ENCODE results near the gene ARID1B.

The ARID1B gene

GRCh38 chr6:157017861-157018260 lies 240.7 kb downstream of the ARID1B start:
- Histone ChIP-seq H3K9me3 (ENCODE audit: control insufficient read depth, insufficient read depth, low read depth, low read length) (no peaks in the 10 kb centered on the region), H3K36me3 (ENCODE audit: control insufficient read depth in 2 of 2, insufficient read depth in 1 of 2, low read length in 2 of 2) (no peaks in the 10 kb centered on the region), H3K4me3 (ENCODE audit: low read depth, low read length) (no peak overlapping the region), H3K27ac (ENCODE audit: extremely low read depth, low read depth, low read length) (no peak overlapping the region), H3K4me1 (ENCODE audit: control insufficient read depth, insufficient read depth, low read length) (peaks cover 14% of the 10 kb centered on the region; the same call in 1 of the 2 replicates)
- ChIA-PET POLR2A (no interaction called here), CTCF (interaction anchor here (0.5 to 2.2 kb wide), 3 partner anchors 29 to 810 kb away, joined by 3 to 7 read pairs (median 5); no protein-coding TSS in a partner anchor)
- TF ChIP-seq ZFHX2 (tag by site-specific recombination; conservative IDR thresholded peaks at IDR 0.05) = 0 out of 2 replicates have a peak, but pooled peaks have one; percentile 20
- TF ChIP-seq KLF7 (tag by site-specific recombination; IDR thresholded peaks at IDR 0.05; ENCODE audit: borderline replicate concordance) = no peak

DNA sequence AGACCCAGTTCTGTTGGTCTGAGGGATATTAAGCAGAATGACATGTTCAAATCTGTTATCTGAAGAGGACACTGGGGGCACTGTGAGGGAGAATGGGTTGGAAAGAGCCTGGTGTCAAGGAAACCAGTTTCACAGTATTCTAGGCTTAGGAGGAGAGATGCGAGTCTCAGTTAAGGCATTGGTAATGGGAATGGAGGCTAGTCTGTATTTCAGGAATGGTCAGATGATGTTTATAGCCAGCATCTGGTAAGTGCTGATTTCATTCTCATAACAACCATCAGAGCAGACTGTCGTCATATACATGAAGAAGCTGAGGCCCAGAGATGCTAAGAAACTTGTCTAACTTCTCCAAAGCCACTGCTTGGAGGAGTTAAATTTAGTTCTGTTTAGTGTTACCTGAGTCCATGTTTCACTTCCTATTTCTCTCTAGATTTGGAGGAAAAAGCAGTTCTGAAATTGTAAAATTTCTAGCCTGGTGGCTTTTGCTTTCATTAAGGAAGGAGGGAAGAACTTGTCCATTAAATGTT lies 242.0 kb downstream of the ARID1B start:
- ChIA-PET POLR2A (no interaction called here), CTCF (interaction anchor here (1.1 kb wide), 1 partner anchor 15 kb away, joined by 3 read pairs; no protein-coding TSS in a partner anchor)
- TF ChIP-seq ZNF10 (tag by site-specific recombination; IDR thresholded peaks at IDR 0.05) (peak; percentile 59; the same call in 1 of the 2 replicates), ZNF426 (tag by site-specific recombination; IDR thresholded peaks at IDR 0.05) (no peak), ZNF776 (tag by site-specific recombination; IDR thresholded peaks at IDR 0.05; ENCODE audit: borderline replicate concordance) (no peak), ZNF202 (tag by site-specific recombination; IDR thresholded peaks at IDR 0.05; ENCODE audit: borderline replicate concordance) (no peak), ZBTB17 (tag by site-specific recombination; IDR thresholded peaks at IDR 0.05) (peak; percentile 41), ZNF600 (tag by site-specific recombination; IDR thresholded peaks at IDR 0.05) (0 out of 2 replicates have a peak, but pooled peaks have one; percentile 40), ZSCAN30 (tag by site-specific recombination; IDR thresholded peaks at IDR 0.05) (no peak), PRDM1 (tag by site-specific recombination; IDR thresholded peaks at IDR 0.05) (no peak), ZNF112 (tag by site-specific recombination; IDR thresholded peaks at IDR 0.05) (no peak), TRIM28 (IDR thresholded peaks at IDR 0.05; ENCODE audit: borderline replicate concordance, low read length) (peak; percentile 88), ZNF138 (tag by site-specific recombination; IDR thresholded peaks at IDR 0.05; ENCODE audit: borderline replicate concordance) (no peak)
- TF ChIP-seq, protein P1, sequence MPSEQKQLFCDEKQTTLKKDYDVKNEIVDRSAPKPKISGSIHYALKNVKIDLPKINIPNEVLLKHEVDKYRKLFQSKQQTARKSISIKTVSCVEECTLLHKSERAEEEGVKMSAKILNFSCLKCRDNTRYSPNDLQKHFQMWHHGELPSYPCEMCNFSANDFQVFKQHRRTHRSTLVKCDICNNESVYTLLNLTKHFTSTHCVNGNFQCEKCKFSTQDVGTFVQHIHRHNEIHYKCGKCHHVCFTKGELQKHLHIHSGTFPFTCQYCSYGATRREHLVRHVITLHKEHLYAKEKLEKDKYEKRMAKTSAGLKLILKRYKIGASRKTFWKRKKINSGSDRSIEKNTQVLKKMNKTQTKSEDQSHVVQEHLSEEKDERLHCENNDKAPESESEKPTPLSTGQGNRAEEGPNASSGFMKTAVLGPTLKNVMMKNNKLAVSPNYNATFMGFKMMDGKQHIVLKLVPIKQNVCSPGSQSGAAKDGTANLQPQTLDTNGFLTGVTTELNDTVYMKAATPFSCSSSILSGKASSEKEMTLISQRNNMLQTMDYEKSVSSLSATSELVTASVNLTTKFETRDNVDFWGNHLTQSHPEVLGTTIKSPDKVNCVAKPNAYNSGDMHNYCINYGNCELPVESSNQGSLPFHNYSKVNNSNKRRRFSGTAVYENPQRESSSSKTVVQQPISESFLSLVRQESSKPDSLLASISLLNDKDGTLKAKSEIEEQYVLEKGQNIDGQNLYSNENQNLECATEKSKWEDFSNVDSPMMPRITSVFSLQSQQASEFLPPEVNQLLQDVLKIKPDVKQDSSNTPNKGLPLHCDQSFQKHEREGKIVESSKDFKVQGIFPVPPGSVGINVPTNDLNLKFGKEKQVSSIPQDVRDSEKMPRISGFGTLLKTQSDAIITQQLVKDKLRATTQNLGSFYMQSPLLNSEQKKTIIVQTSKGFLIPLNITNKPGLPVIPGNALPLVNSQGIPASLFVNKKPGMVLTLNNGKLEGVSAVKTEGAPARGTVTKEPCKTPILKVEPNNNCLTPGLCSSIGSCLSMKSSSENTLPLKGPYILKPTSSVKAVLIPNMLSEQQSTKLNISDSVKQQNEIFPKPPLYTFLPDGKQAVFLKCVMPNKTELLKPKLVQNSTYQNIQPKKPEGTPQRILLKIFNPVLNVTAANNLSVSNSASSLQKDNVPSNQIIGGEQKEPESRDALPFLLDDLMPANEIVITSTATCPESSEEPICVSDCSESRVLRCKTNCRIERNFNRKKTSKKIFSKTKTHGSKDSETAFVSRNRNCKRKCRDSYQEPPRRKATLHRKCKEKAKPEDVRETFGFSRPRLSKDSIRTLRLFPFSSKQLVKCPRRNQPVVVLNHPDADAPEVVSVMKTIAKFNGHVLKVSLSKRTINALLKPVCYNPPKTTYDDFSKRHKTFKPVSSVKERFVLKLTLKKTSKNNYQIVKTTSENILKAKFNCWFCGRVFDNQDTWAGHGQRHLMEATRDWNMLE (tag by site-specific recombination; conservative IDR thresholded peaks at IDR 0.05; ENCODE audit: low read depth) = no peak
- TF ChIP-seq, protein P2, sequence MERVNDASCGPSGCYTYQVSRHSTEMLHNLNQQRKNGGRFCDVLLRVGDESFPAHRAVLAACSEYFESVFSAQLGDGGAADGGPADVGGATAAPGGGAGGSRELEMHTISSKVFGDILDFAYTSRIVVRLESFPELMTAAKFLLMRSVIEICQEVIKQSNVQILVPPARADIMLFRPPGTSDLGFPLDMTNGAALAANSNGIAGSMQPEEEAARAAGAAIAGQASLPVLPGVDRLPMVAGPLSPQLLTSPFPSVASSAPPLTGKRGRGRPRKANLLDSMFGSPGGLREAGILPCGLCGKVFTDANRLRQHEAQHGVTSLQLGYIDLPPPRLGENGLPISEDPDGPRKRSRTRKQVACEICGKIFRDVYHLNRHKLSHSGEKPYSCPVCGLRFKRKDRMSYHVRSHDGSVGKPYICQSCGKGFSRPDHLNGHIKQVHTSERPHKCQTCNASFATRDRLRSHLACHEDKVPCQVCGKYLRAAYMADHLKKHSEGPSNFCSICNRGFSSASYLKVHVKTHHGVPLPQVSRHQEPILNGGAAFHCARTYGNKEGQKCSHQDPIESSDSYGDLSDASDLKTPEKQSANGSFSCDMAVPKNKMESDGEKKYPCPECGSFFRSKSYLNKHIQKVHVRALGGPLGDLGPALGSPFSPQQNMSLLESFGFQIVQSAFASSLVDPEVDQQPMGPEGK (tag by site-specific recombination; IDR thresholded peaks at IDR 0.05) = no peak
- TF ChIP-seq, protein P3, sequence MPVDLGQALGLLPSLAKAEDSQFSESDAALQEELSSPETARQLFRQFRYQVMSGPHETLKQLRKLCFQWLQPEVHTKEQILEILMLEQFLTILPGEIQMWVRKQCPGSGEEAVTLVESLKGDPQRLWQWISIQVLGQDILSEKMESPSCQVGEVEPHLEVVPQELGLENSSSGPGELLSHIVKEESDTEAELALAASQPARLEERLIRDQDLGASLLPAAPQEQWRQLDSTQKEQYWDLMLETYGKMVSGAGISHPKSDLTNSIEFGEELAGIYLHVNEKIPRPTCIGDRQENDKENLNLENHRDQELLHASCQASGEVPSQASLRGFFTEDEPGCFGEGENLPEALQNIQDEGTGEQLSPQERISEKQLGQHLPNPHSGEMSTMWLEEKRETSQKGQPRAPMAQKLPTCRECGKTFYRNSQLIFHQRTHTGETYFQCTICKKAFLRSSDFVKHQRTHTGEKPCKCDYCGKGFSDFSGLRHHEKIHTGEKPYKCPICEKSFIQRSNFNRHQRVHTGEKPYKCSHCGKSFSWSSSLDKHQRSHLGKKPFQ (tag by site-specific recombination; IDR thresholded peaks at IDR 0.05) = no peak
- Histone ChIP-seq H3K4me1 (ENCODE audit: control insufficient read depth, insufficient read depth, low read length) (peaks cover 14% of the 10 kb centered on the region; the same call in 1 of the 2 replicates), H3K4me3 (ENCODE audit: low read depth, low read length) (no peak overlapping the region), H3K9me3 (ENCODE audit: control insufficient read depth, insufficient read depth, low read depth, low read length) (no peaks in the 10 kb centered on the region), H3K36me3 (ENCODE audit: control insufficient read depth in 2 of 2, insufficient read depth in 1 of 2, low read length in 2 of 2) (no peaks in the 10 kb centered on the region), H3K27ac (ENCODE audit: extremely low read depth, low read depth, low read length) (no peak overlapping the region)

Data from HEK293 (cell line).